T-cell (primary cell): ENCODE data around the gene SLC25A10. TPM values are rescaled to one million over a fixed set of nuclear protein-coding genes. Genes with fewer than 3 reads are reported as not detected.
"Not testable (repeated sequence)": the region's sequence is repeated elsewhere in the genome, so short reads cannot be mapped to it uniquely, and the experiment has no call there.

ENCODE experiments used
- ATAC-seq, 4 experiments: fragments of 200-7000 bp in 3 of 4; fragments of 150-1000 bp in 1 of 4; cut with Tn5 transposase; replicated peaks in 1 of 4; 1 replicate in 3 of 4; 2 replicates in 1 of 4; pipeline ENCODE4 v1.10.0; 2021; ENCODE audit warnings: moderate library complexity in 3 of 4, mild to moderate bottlenecking in 2 of 4, moderate number of reproducible peaks in 1 of 4
- CTCF ChIA-PET, 2 donors: fragments of 300-600 bp; sonication (Branson Sonifier 250); formaldehyde crosslinking; loops; one replicate each; lab custom pipeline; 2022; ENCODE audit warnings: antibody characterized with exemption in 2 of 2; lab: Charles Lee
- POLR2A ChIA-PET, 2 donors: fragments of 300-600 bp; sonication (Branson Sonifier 250); formaldehyde crosslinking; loops; one replicate each; lab custom pipeline; 2022; ENCODE audit warnings: antibody characterized with exemption in 2 of 2; lab: Charles Lee
- DNase-seq, 35 experiments: peaks; one replicate each; pipeline versions ENCODE4 v3.0.0 to v3.0.0-alpha.2; 2013 to 2023
- H3K27ac ChIP-seq: one replicate; pipeline ENCODE4 v1.5.1; 2013; ENCODE audit warnings: low read length
- H3K27me3 ChIP-seq, 2 experiments: replicated peaks in 1 of 2; 1 replicate in 1 of 2; 2 replicates in 1 of 2; pipeline versions ENCODE4 v1.6.1 to v1.7.0; 2013; ENCODE audit warnings: low read length in 1 of 2, mixed read lengths in 1 of 2; ENCODE audit not compliant: control insufficient read depth in 2 of 2, insufficient read depth in 2 of 2; ENCODE audit errors: extremely low read depth in 1 of 2
- H3K36me3 ChIP-seq, 2 donors: 1 replicate in 1 of 2; 2 replicates in 1 of 2; pipeline versions ENCODE4 v1.6.1 to v1.7.0; 2013; ENCODE audit warnings: low read length in 1 of 2; ENCODE audit not compliant: control insufficient read depth in 2 of 2, insufficient read depth in 1 of 2; ENCODE audit errors: extremely low read depth in 1 of 2
- H3K4me1 ChIP-seq, 2 experiments: 1 replicate in 1 of 2; 2 replicates in 1 of 2; pipeline versions ENCODE4 v1.6.1 to v1.7.0; 2013; ENCODE audit warnings: low read length in 2 of 2, mixed read lengths in 1 of 2; ENCODE audit not compliant: insufficient read depth in 2 of 2, control insufficient read depth in 1 of 2; ENCODE audit errors: extremely low read depth in 1 of 2
- H3K4me3 ChIP-seq, 2 donors: 1 replicate in 1 of 2; 2 replicates in 1 of 2; pipeline versions ENCODE4 v1.5.1 to v1.7.0; 2013; ENCODE audit warnings: mild to moderate bottlenecking in 2 of 2, low read length in 1 of 2, moderate library complexity in 1 of 2; ENCODE audit not compliant: control insufficient read depth in 1 of 2; ENCODE audit errors: extremely low read depth in 1 of 2
- H3K9me3 ChIP-seq: 2 replicates; pipeline ENCODE4 v1.7.0; 2013
- H3K27ac Mint-ChIP-seq, 2 donors: one replicate each; pipeline ENCODE4 v1.8.0; 2020 to 2021; ENCODE audit warnings: mild to moderate bottlenecking in 2 of 2, mixed read lengths in 2 of 2
- H3K27me3 Mint-ChIP-seq, 2 donors: one replicate each; pipeline ENCODE4 v1.8.0; 2021 to 2022; ENCODE audit warnings: mixed read lengths in 2 of 2
- H3K36me3 Mint-ChIP-seq: one replicate; pipeline ENCODE4 v1.8.0; 2021; ENCODE audit warnings: mixed read lengths
- H3K4me1 Mint-ChIP-seq, 3 donors: one replicate each; pipeline ENCODE4 v1.8.0; 2020 to 2022; ENCODE audit warnings: mixed read lengths in 3 of 3, mild to moderate bottlenecking in 1 of 3
- H3K4me3 Mint-ChIP-seq, 3 donors: one replicate each; pipeline ENCODE4 v1.8.0; 2020 to 2022; ENCODE audit warnings: mild to moderate bottlenecking in 3 of 3, mixed read lengths in 3 of 3, moderate library complexity in 3 of 3
- H3K9me3 Mint-ChIP-seq, 3 donors: one replicate each; pipeline ENCODE4 v1.8.0; 2020 to 2022; ENCODE audit warnings: mixed read lengths in 3 of 3
- WGBS: methylation state at CpG from one replicate; pipeline ENCODE4 v1.1.5; 2013; ENCODE audit warnings: missing lambda C conversion rate; ENCODE audit not compliant: insufficient coverage; 5-methylcytosine and 5-hydroxymethylcytosine counted together
- total RNA-seq, 35 experiments: library from RNA in 6 of 35; stranded (reverse) in 6 of 35; fragments of 120-200 nt in 1 of 35; gene quantifications; one replicate each; pipeline versions ENCODE4 v1.2.1 to v1.2.4 and lab custom pipeline; 2013 to 2026

Gene SLC25A10
- total RNA-seq, 5 donors from 2014 or later (not counting 1 experiment from before 2014, with no cell fraction given) = 3.3 to 8.3 (median 7.4) TPM

GRCh38 chr17:81734405-81735263, 22.6 kb downstream of the SLC25A10 start:
- no peak for DNase-seq
- Mint-ChIP-seq H3K27me3 (peaks cover 20 to 37% of the 10 kb centered on the region in 2 donors), H3K36me3 (no peaks in the 10 kb centered on the region), H3K4me1 (peaks cover 6 to 10% (median 7%) of the 10 kb centered on the region in 3 donors), H3K9me3 (no peaks in the 10 kb centered on the region), H3K27ac (no peak overlapping the region), H3K4me3 (no peak overlapping the region)
- Histone ChIP-seq H3K9me3 (no peaks in the 10 kb centered on the region), H3K4me3 (no peak overlapping the region), H3K27ac (no peak overlapping the region), H3K27me3 (peaks cover 0 to 82% of the 10 kb centered on the region in 2 experiments), H3K36me3 (no peaks in the 10 kb centered on the region), H3K4me1 (peaks cover 0 to 12% of the 10 kb centered on the region in 2 experiments)
- CTCF ChIA-PET = no interaction called here
- POLR2A ChIA-PET = no interaction called here
- WGBS = 80% methylated on average over 31 of the region's 35 CpGs
- ATAC-seq = no peak

- Mint-ChIP-seq H3K27me3 (peaks cover 20 to 34% of the 10 kb centered on the region in 2 donors), H3K4me1 (peaks cover 6 to 10% (median 7%) of the 10 kb centered on the region in 3 donors), H3K4me3 (peak overlapping the region in 2 of 3 donors; percentile 4 to 45), H3K27ac (no peak overlapping the region), H3K36me3 (no peaks in the 10 kb centered on the region), H3K9me3 (no peaks in the 10 kb centered on the region)
- 38% methylated on average over 22 of the region's 30 CpGs for WGBS
- H3K4me3 ChIP-seq = no peak overlapping the region
- H3K27ac ChIP-seq = no peak overlapping the region
- peaks cover 0 to 12% of the 10 kb centered on the region in 2 experiments for H3K4me1 ChIP-seq
- DNase-seq = peak in 1 of 35 experiments; percentile 38
- no peaks in the 10 kb centered on the region for H3K9me3 ChIP-seq
- ChIA-PET POLR2A (no interaction called here), CTCF (no interaction called here)
- no peaks in the 10 kb centered on the region for H3K36me3 ChIP-seq
- peaks cover 0 to 78% of the 10 kb centered on the region in 2 experiments for H3K27me3 ChIP-seq
- ATAC-seq = peak in 3 of 4 experiments; percentile 24 to 55 (median 28)
These were observed 23.4 kb downstream of the SLC25A10 start for GRCh38 chr17:81735264-81736102.

- Mint-ChIP-seq H3K4me1 (peaks cover 7 to 10% (median 8%) of the 10 kb centered on the region in 3 donors), H3K36me3 (no peaks in the 10 kb centered on the region), H3K9me3 (no peaks in the 10 kb centered on the region), H3K27me3 (peaks cover 16 to 23% of the 10 kb centered on the region in 2 donors), H3K27ac (no peak overlapping the region), H3K4me3 (no peak overlapping the region)
- Histone ChIP-seq H3K36me3 (no peaks in the 10 kb centered on the region), H3K4me1 (peaks cover 0 to 12% of the 10 kb centered on the region in 2 experiments), H3K27me3 (peaks cover 0 to 68% of the 10 kb centered on the region in 2 experiments), H3K9me3 (no peaks in the 10 kb centered on the region), H3K4me3 (no peak overlapping the region), H3K27ac (no peak overlapping the region)
- POLR2A ChIA-PET = interaction anchor here in 1 of 2 donors (0.6 kb wide), 1 partner anchor 420 kb away, joined by 4 read pairs; no protein-coding TSS in a partner anchor
- CTCF ChIA-PET = no interaction called here
- no peak for DNase-seq
- ATAC-seq = no peak
- 87% methylated on average over 27 of the region's 31 CpGs for WGBS
These were observed 26.1 kb downstream of the SLC25A10 start for GRCh38 chr17:81737947-81738800.

GRCh38 chr17:81738801-81739393, 26.8 kb downstream of the SLC25A10 start:
- no peak for DNase-seq
- Mint-ChIP-seq H3K4me3 (no peak overlapping the region), H3K36me3 (no peaks in the 10 kb centered on the region), H3K9me3 (no peaks in the 10 kb centered on the region), H3K4me1 (peaks cover 6 to 7% (median 6%) of the 10 kb centered on the region in 3 donors), H3K27me3 (peaks cover 9 to 17% of the 10 kb centered on the region in 2 donors), H3K27ac (no peak overlapping the region)
- POLR2A ChIA-PET = no interaction called here
- Histone ChIP-seq H3K27me3 (peaks cover 0 to 61% of the 10 kb centered on the region in 2 experiments), H3K4me3 (no peak overlapping the region), H3K4me1 (peaks cover 0 to 7% of the 10 kb centered on the region in 2 experiments), H3K36me3 (no peaks in the 10 kb centered on the region), H3K27ac (no peak overlapping the region), H3K9me3 (no peaks in the 10 kb centered on the region)
- CTCF ChIA-PET = no interaction called here
- ATAC-seq = no peak
- 93% methylated on average over 24 of the region's 27 CpGs for WGBS

GRCh38 chr17:81739593-81739992, 27.5 kb downstream of the SLC25A10 start:
- H3K4me1 ChIP-seq, ATAC-seq, H3K9me3 ChIP-seq, H3K27ac ChIP-seq, H3K36me3 ChIP-seq, H3K27ac Mint-ChIP-seq, POLR2A ChIA-PET, H3K9me3 Mint-ChIP-seq, H3K36me3 Mint-ChIP-seq, H3K4me1 Mint-ChIP-seq, CTCF ChIA-PET, H3K4me3 Mint-ChIP-seq, H3K4me3 ChIP-seq, DNase-seq: not testable (repeated sequence)
- WGBS = 88% methylated on average over 5 of the region's 8 CpGs
- H3K27me3 Mint-ChIP-seq = peaks cover 8 to 16% of the 10 kb centered on the region in 2 donors
- H3K27me3 ChIP-seq = peaks cover 0 to 54% of the 10 kb centered on the region in 2 experiments
